NCI-H460 (cell line): ENCODE data around the gene TOX2. TPM values are rescaled to one million over a fixed set of nuclear protein-coding genes. Genes with fewer than 3 reads are reported as not detected.

ENCODE experiments used
- DNase-seq: peaks from one replicate; pipeline ENCODE4 v3.0.0-alpha.2; 2016; ENCODE audit warnings: low read depth; ENCODE audit errors: extremely low read depth
- total RNA-seq: library from RNA; depleted of rRNA; stranded (reverse); fragments of >200 nt; shearing (Covaris generic); gene quantifications from 2 replicates; pipeline ENCODE4 v1.2.3, GENCODE V29; 2014

Gene TOX2
- total RNA-seq, 1 experiment from 2014 or later = 7.1 TPM

- no peak for DNase-seq
Observed at GRCh38 chr20:43955750-43956191, 41.1 kb downstream of the TOX2 start.

- no peak for DNase-seq
Observed at GRCh38 chr20:43957392-43957791, 42.7 kb downstream of the TOX2 start.

GRCh38 chr20:43958626-43959025 is 44.0 kb downstream of the TOX2 start:
- no peak for DNase-seq

- DNase-seq = no peak
Observed at GRCh38 chr20:43959079-43959919, 44.6 kb downstream of the TOX2 start.

- DNase-seq = no peak
Observed at GRCh38 chr20:43959920-43960227, 45.2 kb downstream of the TOX2 start.

- DNase-seq = no peak
Observed at GRCh38 chr20:43960231-43960630, 45.6 kb downstream of the TOX2 start.

GRCh38 chr20:43961116-43961515 is 46.5 kb downstream of the TOX2 start:
- no peak for DNase-seq

GRCh38 chr20:43961541-43962471 is 47.2 kb downstream of the TOX2 start:
- no peak for DNase-seq

GRCh38 chr20:43962530-43962929 is 47.9 kb downstream of the TOX2 start:
- no peak for DNase-seq

GRCh38 chr20:43963233-43963632 is 48.6 kb downstream of the TOX2 start:
- no peak for DNase-seq

- no peak for DNase-seq
Observed at GRCh38 chr20:43963872-43964791, 49.5 kb downstream of the TOX2 start.

- no peak for DNase-seq
Observed at GRCh38 chr20:43968341-43969000, 53.8 kb downstream of the TOX2 start.

- no peak for DNase-seq
Observed at GRCh38 chr20:43969028-43969447, 54.4 kb downstream of the TOX2 start.

GRCh38 chr20:43969501-43970182 is 55.0 kb downstream of the TOX2 start:
- DNase-seq = no peak

GRCh38 chr20:43971267-43971666 is 56.6 kb downstream of the TOX2 start:
- DNase-seq = no peak

GRCh38 chr20:43972051-43972450 is 57.4 kb downstream of the TOX2 start:
- DNase-seq = no peak

- no peak for DNase-seq
Observed at GRCh38 chr20:43972692-43973091, 58.0 kb downstream of the TOX2 start.

GRCh38 chr20:43973231-43973630 is 58.6 kb downstream of the TOX2 start:
- no peak for DNase-seq

GRCh38 chr20:43973671-43974450 is 59.2 kb downstream of the TOX2 start:
- no peak for DNase-seq
